RWPE2 (cell line): ENCODE results near the gene ERVK3-1.
"Not testable (repeated sequence)": the region's sequence is repeated elsewhere in the genome, so short reads cannot be mapped to it uniquely, and the experiment has no call there.

Experiments
- ATAC-seq: fragments of 200-7000 bp; cut with Tn5 transposase; 3 replicates; pipeline ENCODE4 v1.9.1; 2021; ENCODE audit warnings: low read depth
- DNase-seq: peaks from one replicate; pipeline ENCODE4 v3.0.0-alpha.2; 2020; ENCODE audit warnings: low spot score
- H3K27ac ChIP-seq: fragments of 450-650 bp; 2 replicates; pipeline ENCODE4 v1.5.1; 2017; ENCODE audit warnings: mild to moderate bottlenecking; ENCODE audit not compliant: poor library complexity, severe bottlenecking
- H3K27me3 ChIP-seq: fragments of 250-450 bp; sonication (Bioruptor Pico); 2 replicates; pipeline ENCODE4 v1.5.1; 2021; ENCODE audit warnings: mild to moderate bottlenecking, moderate library complexity; ENCODE audit not compliant: insufficient read depth, poor library complexity, severe bottlenecking
- H3K36me3 ChIP-seq: fragments of 250-450 bp; sonication (Bioruptor Pico); 2 replicates; pipeline ENCODE4 v1.5.1; 2020; ENCODE audit warnings: low read depth, mild to moderate bottlenecking, moderate library complexity
- H3K4me1 ChIP-seq: fragments of 250-450 bp; sonication (Bioruptor Pico); 2 replicates; pipeline ENCODE4 v1.5.1; 2021; ENCODE audit warnings: mild to moderate bottlenecking, moderate library complexity; ENCODE audit not compliant: insufficient read depth, poor library complexity, severe bottlenecking
- H3K4me3 ChIP-seq: fragments of 250-450 bp; sonication (Bioruptor Pico); 2 replicates; pipeline ENCODE4 v1.5.1; 2021; ENCODE audit warnings: mild to moderate bottlenecking, moderate library complexity; ENCODE audit not compliant: severe bottlenecking
- H3K9me3 ChIP-seq: fragments of 250-450 bp; sonication (Bioruptor Pico); 2 replicates; pipeline ENCODE4 v1.5.1; 2021; ENCODE audit warnings: mild to moderate bottlenecking, moderate library complexity; ENCODE audit not compliant: severe bottlenecking
- TF ChIP-seq, protein P1 (sequence below): fragments of 450-650 bp; IDR thresholded peaks from one replicate; pipeline ENCODE4 v1.5.1; 2017; ENCODE audit warnings: mild to moderate bottlenecking, moderate library complexity; ENCODE audit not compliant: poor library complexity, severe bottlenecking

Gene ERVK3-1, protein sequence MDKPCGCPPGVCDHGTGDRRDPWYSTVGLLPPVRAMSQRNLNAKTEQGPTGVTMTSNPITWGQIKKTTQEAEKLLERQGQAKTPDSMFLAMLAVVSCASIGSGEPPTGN

GRCh38 chr19:58305065-58305931 lies at the start of gene ERVK3-1:
Gene ERVK3-1 (plus strand): TSS chr19:58305377. CDS start chr19:58312169, 6,792 bp downstream.
- TF ChIP-seq, protein P1, sequence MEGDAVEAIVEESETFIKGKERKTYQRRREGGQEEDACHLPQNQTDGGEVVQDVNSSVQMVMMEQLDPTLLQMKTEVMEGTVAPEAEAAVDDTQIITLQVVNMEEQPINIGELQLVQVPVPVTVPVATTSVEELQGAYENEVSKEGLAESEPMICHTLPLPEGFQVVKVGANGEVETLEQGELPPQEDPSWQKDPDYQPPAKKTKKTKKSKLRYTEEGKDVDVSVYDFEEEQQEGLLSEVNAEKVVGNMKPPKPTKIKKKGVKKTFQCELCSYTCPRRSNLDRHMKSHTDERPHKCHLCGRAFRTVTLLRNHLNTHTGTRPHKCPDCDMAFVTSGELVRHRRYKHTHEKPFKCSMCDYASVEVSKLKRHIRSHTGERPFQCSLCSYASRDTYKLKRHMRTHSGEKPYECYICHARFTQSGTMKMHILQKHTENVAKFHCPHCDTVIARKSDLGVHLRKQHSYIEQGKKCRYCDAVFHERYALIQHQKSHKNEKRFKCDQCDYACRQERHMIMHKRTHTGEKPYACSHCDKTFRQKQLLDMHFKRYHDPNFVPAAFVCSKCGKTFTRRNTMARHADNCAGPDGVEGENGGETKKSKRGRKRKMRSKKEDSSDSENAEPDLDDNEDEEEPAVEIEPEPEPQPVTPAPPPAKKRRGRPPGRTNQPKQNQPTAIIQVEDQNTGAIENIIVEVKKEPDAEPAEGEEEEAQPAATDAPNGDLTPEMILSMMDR, result no peak
- H3K4me3 ChIP-seq, result peak within 1 kb of the TSS; percentile 78
- peaks cover 53% of the 10 kb centered on the region for H3K36me3 ChIP-seq
- peak within 1 kb of the TSS; percentile 33 for H3K27ac ChIP-seq
- no peaks in the 10 kb centered on the region for H3K27me3 ChIP-seq
- ATAC-seq (peak; percentile 100), DNase-seq (peak; percentile 94)
- peaks cover 6% of the 10 kb centered on the region for H3K4me1 ChIP-seq
- H3K9me3 ChIP-seq, result no peaks in the 10 kb centered on the region

GRCh38 chr19:58258259-58258658 lies 46.9 kb upstream of the ERVK3-1 start:
- H3K27ac ChIP-seq, H3K27me3 ChIP-seq, H3K4me1 ChIP-seq, DNase-seq, ATAC-seq, H3K4me3 ChIP-seq: not testable (repeated sequence)
- Histone ChIP-seq H3K9me3 (peaks cover 49% of the 10 kb centered on the region), H3K36me3 (peaks cover 85% of the 10 kb centered on the region)

- H3K36me3 ChIP-seq, result peaks cover 67% of the 10 kb centered on the region
- no peak overlapping the region for H3K4me3 ChIP-seq
- H3K9me3 ChIP-seq, result peaks cover 58% of the 10 kb centered on the region
- no peaks in the 10 kb centered on the region for H3K4me1 ChIP-seq
- H3K27me3 ChIP-seq, result no peaks in the 10 kb centered on the region
- ATAC-seq, result no peak
- DNase-seq, result no peak
- TF ChIP-seq, protein P1, result no peak
- H3K27ac ChIP-seq, result no peak overlapping the region
Measured at GRCh38 chr19:58261600-58261967, 43.6 kb upstream of the ERVK3-1 start.

DNA sequence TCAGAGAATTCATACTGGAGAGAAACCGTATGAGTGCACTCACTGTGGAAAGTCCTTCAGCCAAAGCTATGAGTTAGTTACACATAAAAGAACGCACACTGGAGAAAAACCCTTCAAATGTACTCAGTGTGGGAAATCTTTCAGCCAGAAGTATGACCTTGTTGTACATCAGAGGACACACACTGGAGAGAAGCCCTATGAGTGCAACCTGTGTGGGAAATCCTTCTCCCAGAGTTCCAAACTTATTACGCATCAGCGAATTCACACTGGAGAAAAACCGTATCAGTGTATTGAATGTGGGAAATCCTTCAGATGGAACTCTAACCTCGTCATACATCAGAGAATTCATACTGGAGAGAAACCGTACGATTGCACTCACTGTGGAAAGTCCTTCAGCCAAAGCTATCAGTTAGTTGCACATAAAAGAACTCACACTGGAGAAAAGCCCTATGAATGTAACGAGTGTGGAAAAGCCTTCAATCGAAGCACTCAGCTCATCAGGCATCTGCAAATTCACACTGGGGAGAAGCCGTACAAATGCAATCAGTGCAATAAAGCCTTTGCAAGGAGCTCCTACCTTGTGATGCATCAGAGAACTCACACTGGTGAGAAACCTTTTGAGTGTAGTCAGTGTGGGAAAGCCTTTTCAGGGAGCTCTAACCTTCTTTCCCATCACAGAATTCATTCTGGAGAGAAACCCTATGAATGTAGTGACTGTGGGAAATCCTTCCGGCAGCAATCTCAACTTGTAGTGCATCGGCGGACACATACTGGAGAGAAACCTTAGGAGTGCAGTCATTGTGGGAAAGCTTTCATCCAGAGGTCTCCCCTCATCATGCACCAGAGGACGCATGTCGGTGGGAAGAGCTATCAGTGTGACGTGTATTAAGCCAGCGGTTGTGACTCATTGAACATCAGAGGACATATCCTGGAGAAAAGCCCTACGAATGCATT lies 42.9 kb upstream of the ERVK3-1 start:
- Histone ChIP-seq H3K4me1 (no peaks in the 10 kb centered on the region), H3K27me3 (no peaks in the 10 kb centered on the region), H3K36me3 (peaks cover 61% of the 10 kb centered on the region), H3K4me3 (no peak overlapping the region), H3K9me3 (peaks cover 65% of the 10 kb centered on the region), H3K27ac (no peak overlapping the region)
- no peak for ATAC-seq
- no peak for DNase-seq
- TF ChIP-seq, protein P1, result no peak

GRCh38 chr19:58262922-58263296 lies 42.3 kb upstream of the ERVK3-1 start:
- Histone ChIP-seq H3K4me1 (no peaks in the 10 kb centered on the region), H3K36me3 (peaks cover 59% of the 10 kb centered on the region), H3K9me3 (peaks cover 65% of the 10 kb centered on the region), H3K4me3 (no peak overlapping the region), H3K27me3 (no peaks in the 10 kb centered on the region), H3K27ac (no peak overlapping the region)
- TF ChIP-seq, protein P1, result no peak
- ATAC-seq (no peak), DNase-seq (no peak)
